Nephron (organoid): ENCODE results near the gene PTPRM.

Experiments
- H3K27ac Mint-ChIP-seq, 3 experiments: 2 replicates each; pipeline ENCODE4 v1.8.0; 2020; ENCODE audit warnings: mixed read lengths in 3 of 3, mild to moderate bottlenecking in 2 of 3, moderate library complexity in 1 of 3
- H3K27me3 Mint-ChIP-seq: 2 replicates; pipeline ENCODE4 v1.8.0; 2021; ENCODE audit warnings: low read depth, mild to moderate bottlenecking, moderate library complexity, mixed read lengths
- H3K36me3 Mint-ChIP-seq: 2 replicates; pipeline ENCODE4 v1.8.0; 2020; ENCODE audit warnings: low read depth, mixed read lengths
- H3K4me1 Mint-ChIP-seq: 2 replicates; pipeline ENCODE4 v1.8.0; 2020; ENCODE audit warnings: mixed read lengths
- H3K4me3 Mint-ChIP-seq, 3 experiments: 2 replicates each; pipeline ENCODE4 v1.8.0; 2020; ENCODE audit warnings: mild to moderate bottlenecking in 3 of 3, mixed read lengths in 3 of 3, moderate library complexity in 2 of 3
- H3K9me3 Mint-ChIP-seq: 2 replicates; pipeline ENCODE4 v1.8.0; 2020; ENCODE audit warnings: mixed read lengths
- TF ChIP-seq, protein P1 (sequence below), 3 experiments: fragments of 200-600 bp; sonication (generic); IDR thresholded peaks; one replicate each; pipeline ENCODE4 v1.5.0; 2021; ENCODE audit warnings: antibody characterized with exemption in 3 of 3; ENCODE audit not compliant: unreplicated experiment in 3 of 3

Gene PTPRM

GRCh38 chr18:7684966-7685365 is 117.8 kb downstream of the PTPRM start:
- Mint-ChIP-seq H3K9me3 (no peaks in the 10 kb centered on the region), H3K27ac (no peak overlapping the region), H3K4me3 (no peak overlapping the region), H3K36me3 (no peaks in the 10 kb centered on the region), H3K27me3 (no peaks in the 10 kb centered on the region), H3K4me1 (peaks cover 10% of the 10 kb centered on the region)
- TF ChIP-seq, protein P1, sequence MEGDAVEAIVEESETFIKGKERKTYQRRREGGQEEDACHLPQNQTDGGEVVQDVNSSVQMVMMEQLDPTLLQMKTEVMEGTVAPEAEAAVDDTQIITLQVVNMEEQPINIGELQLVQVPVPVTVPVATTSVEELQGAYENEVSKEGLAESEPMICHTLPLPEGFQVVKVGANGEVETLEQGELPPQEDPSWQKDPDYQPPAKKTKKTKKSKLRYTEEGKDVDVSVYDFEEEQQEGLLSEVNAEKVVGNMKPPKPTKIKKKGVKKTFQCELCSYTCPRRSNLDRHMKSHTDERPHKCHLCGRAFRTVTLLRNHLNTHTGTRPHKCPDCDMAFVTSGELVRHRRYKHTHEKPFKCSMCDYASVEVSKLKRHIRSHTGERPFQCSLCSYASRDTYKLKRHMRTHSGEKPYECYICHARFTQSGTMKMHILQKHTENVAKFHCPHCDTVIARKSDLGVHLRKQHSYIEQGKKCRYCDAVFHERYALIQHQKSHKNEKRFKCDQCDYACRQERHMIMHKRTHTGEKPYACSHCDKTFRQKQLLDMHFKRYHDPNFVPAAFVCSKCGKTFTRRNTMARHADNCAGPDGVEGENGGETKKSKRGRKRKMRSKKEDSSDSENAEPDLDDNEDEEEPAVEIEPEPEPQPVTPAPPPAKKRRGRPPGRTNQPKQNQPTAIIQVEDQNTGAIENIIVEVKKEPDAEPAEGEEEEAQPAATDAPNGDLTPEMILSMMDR (IDR thresholded peaks at IDR 0.05; ENCODE audit: unreplicated experiment in 3 of 3): no peak

DNA sequence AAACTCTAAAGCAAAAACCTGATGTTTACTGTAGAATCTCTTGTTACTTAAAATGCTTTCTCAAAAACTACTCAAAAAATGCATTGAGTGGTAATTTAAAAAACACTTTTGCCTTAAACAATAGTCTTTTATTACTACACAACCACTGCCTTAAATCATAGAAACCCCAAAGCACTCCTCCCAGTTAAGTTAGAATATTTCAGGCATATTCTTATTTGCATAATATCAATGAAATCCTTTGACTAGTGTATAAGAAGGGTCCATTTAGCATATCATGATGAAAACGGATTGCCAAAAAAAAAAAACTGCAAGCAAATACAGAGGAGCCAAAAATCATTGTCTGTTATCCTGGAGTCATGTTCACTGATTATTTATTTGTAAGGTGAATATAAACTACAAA is 119.2 kb downstream of the PTPRM start:
- Mint-ChIP-seq H3K27me3 (no peaks in the 10 kb centered on the region), H3K4me1 (peaks cover 10% of the 10 kb centered on the region), H3K4me3 (no peak overlapping the region), H3K9me3 (no peaks in the 10 kb centered on the region), H3K36me3 (no peaks in the 10 kb centered on the region), H3K27ac (no peak overlapping the region)
- TF ChIP-seq, protein P1 (IDR thresholded peaks at IDR 0.05; ENCODE audit: unreplicated experiment in 3 of 3): no peak

DNA sequence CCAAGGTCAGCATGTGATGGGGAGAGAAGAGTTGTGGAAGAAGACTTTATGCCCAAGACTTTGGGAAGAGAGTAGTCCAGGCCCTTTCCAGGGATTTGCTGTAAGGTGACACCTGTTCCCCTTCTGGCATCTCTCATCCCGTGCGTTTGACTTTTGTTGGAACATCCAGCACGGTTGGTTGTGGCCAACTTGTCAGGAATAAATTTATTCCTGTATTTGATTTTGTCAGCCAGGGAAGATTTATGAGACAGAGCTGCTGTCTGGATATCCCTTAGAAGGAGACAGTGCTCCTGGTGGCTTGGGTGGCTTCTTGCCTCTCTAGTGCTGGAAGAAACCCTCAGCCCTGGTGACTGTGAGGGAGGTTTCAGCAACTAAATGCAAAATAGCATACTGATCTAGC is 121.5 kb downstream of the PTPRM start:
- no peak overlapping the region for H3K27ac Mint-ChIP-seq
- no peak overlapping the region for H3K4me3 Mint-ChIP-seq
- H3K27me3 Mint-ChIP-seq: no peaks in the 10 kb centered on the region
- H3K9me3 Mint-ChIP-seq: no peaks in the 10 kb centered on the region
- H3K4me1 Mint-ChIP-seq: peaks cover 4% of the 10 kb centered on the region
- no peaks in the 10 kb centered on the region for H3K36me3 Mint-ChIP-seq
- TF ChIP-seq, protein P1 (IDR thresholded peaks at IDR 0.05; ENCODE audit: unreplicated experiment in 3 of 3): no peak

DNA sequence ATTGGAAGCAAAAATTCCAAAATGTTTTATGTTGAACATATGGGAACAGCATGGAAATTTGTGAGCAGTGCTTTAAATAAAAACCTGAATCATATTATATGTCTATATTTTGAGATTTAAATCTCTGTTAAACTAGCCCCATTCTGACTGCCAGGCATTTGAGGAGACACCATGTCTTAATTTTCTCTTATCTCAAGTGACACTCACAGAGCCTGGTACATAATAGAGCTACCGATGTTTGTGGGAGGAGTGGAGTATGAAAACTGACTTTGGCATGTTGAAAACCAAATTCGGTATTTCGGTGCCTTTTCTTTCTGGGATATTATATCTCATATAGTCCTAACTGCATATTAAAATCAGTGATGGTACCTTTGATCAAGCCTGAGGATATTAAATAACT is 124.1 kb downstream of the PTPRM start:
- Mint-ChIP-seq H3K36me3 (no peaks in the 10 kb centered on the region), H3K9me3 (no peaks in the 10 kb centered on the region), H3K4me1 (no peaks in the 10 kb centered on the region), H3K27ac (no peak overlapping the region), H3K4me3 (no peak overlapping the region), H3K27me3 (no peaks in the 10 kb centered on the region)
- TF ChIP-seq, protein P1 (IDR thresholded peaks at IDR 0.05; ENCODE audit: unreplicated experiment in 3 of 3): no peak

- TF ChIP-seq, protein P1 (IDR thresholded peaks at IDR 0.05; ENCODE audit: unreplicated experiment in 3 of 3): no peak
- no peaks in the 10 kb centered on the region for H3K36me3 Mint-ChIP-seq
- peak overlapping the region in 1 of 3 experiments; percentile 36 for H3K27ac Mint-ChIP-seq
- H3K4me3 Mint-ChIP-seq: no peak overlapping the region
- no peaks in the 10 kb centered on the region for H3K27me3 Mint-ChIP-seq
- peaks cover 7% of the 10 kb centered on the region for H3K4me1 Mint-ChIP-seq
- H3K9me3 Mint-ChIP-seq: no peaks in the 10 kb centered on the region
These were observed 129.7 kb downstream of the PTPRM start for GRCh38 chr18:7696780-7697179.

- Mint-ChIP-seq H3K36me3 (no peaks in the 10 kb centered on the region), H3K27me3 (no peaks in the 10 kb centered on the region), H3K27ac (no peak overlapping the region), H3K4me3 (no peak overlapping the region), H3K4me1 (peaks cover 7% of the 10 kb centered on the region), H3K9me3 (peaks cover 2% of the 10 kb centered on the region)
- TF ChIP-seq, protein P1 (IDR thresholded peaks at IDR 0.05; ENCODE audit: unreplicated experiment in 3 of 3): no peak
These were observed 130.2 kb downstream of the PTPRM start for GRCh38 chr18:7697306-7697705.
